ENCODE results near the gene RGS7BP.

DNA sequence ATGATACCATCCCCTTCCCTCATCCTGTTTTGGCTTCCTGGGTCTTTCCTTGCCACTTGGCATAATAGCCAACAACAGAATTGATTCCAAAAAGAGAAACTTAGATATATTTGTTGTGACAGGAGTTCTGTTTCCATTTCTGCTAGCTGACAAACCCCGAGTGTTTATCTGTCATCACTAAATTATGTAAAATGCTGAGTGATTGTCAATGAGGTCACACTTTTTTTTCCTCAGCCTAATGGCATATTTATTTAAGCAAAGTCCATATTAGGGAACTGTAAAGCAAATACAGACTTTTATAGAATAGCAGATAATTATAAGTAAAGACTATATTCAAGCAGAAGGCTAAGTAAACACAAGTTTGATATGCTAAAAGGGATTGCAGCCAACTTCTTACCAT lies 64.0 kb downstream of the RGS7BP start:
- TF ChIP-seq, protein P1, sequence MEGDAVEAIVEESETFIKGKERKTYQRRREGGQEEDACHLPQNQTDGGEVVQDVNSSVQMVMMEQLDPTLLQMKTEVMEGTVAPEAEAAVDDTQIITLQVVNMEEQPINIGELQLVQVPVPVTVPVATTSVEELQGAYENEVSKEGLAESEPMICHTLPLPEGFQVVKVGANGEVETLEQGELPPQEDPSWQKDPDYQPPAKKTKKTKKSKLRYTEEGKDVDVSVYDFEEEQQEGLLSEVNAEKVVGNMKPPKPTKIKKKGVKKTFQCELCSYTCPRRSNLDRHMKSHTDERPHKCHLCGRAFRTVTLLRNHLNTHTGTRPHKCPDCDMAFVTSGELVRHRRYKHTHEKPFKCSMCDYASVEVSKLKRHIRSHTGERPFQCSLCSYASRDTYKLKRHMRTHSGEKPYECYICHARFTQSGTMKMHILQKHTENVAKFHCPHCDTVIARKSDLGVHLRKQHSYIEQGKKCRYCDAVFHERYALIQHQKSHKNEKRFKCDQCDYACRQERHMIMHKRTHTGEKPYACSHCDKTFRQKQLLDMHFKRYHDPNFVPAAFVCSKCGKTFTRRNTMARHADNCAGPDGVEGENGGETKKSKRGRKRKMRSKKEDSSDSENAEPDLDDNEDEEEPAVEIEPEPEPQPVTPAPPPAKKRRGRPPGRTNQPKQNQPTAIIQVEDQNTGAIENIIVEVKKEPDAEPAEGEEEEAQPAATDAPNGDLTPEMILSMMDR (IDR thresholded peaks at IDR 0.05), result no peak
- no peak for TF ChIP-seq POLR2A (IDR thresholded peaks at IDR 0.05)
